IMR-90 (cell line): ENCODE measurements around the gene CAPZA1. TPM values are rescaled to one million over a fixed set of nuclear protein-coding genes. Genes with fewer than 3 reads are reported as not detected.

Source experiments
- ATAC-seq: fragments of 200-7000 bp; cut with Tn5 transposase; 2 replicates; pipeline ENCODE4 v1.9.1; 2020; ENCODE audit warnings: low read depth, mild to moderate bottlenecking, moderate library complexity
- BruUV-seq: library from RNA; stranded (reverse); fragments of 400-500 nt; replicated peaks from 2 replicates; lab custom pipeline; 2021; lab: Mats Ljungman, UMichigan
- CTCF ChIA-PET: fragments of 300-600 bp; formaldehyde crosslinking; extraction: SDS; loops from one replicate; lab custom pipeline; 2021; ENCODE audit warnings: antibody characterized with exemption; lab: Yijun Ruan, JAX
- POLR2A ChIA-PET: fragments of 300-600 bp; sonication (Branson Sonifier 250); formaldehyde crosslinking; loops from one replicate; lab custom pipeline; 2022; ENCODE audit warnings: antibody characterized with exemption; ENCODE audit not compliant: unreplicated experiment; lab: Charles Lee
- DNase-seq: peaks from one replicate; pipeline ENCODE4 v3.0.0; 2013
- H2AFZ ChIP-seq: replicated peaks from 2 replicates; pipeline ENCODE3; 2013; ENCODE audit warnings: low read length, mild to moderate bottlenecking; ENCODE audit not compliant: poor library complexity
- H2AK5ac ChIP-seq: 2 replicates; pipeline ENCODE4 v1.6.1; 2013; ENCODE audit warnings: low read depth, low read length, inconsistent platforms
- H2AK9ac ChIP-seq: replicated peaks from 2 replicates; pipeline ENCODE3; 2013; ENCODE audit warnings: mild to moderate bottlenecking, low read depth, low read length, moderate library complexity; ENCODE audit not compliant: poor library complexity
- H2BK120ac ChIP-seq: 2 replicates; pipeline ENCODE4 v1.6.1; 2013; ENCODE audit warnings: low read depth, low read length, inconsistent platforms
- H2BK15ac ChIP-seq: 3 replicates; pipeline ENCODE4 v1.6.1; 2013; ENCODE audit warnings: low read depth, low read length, inconsistent platforms
- H2BK20ac ChIP-seq: 2 replicates; pipeline ENCODE4 v1.6.1; 2013; ENCODE audit warnings: low read depth, mild to moderate bottlenecking, inconsistent platforms, low read length, moderate library complexity
- H2BK5ac ChIP-seq: 2 replicates; pipeline ENCODE4 v1.6.1; 2013; ENCODE audit warnings: mild to moderate bottlenecking, low read depth, low read length, inconsistent platforms; ENCODE audit not compliant: poor library complexity, severe bottlenecking
- H3K14ac ChIP-seq: replicated peaks from 2 replicates; pipeline ENCODE4 v1.6.1; 2013; ENCODE audit warnings: low read depth, low read length, inconsistent platforms
- H3K18ac ChIP-seq: 2 replicates; pipeline ENCODE4 v1.6.1; 2013; ENCODE audit warnings: low read depth, low read length, control low read depth
- H3K23ac ChIP-seq: 2 replicates; pipeline ENCODE4 v1.6.1; 2013; ENCODE audit warnings: low read depth, low read length, inconsistent platforms
- H3K27ac ChIP-seq: 2 replicates; pipeline ENCODE4 v1.5.1; 2013; ENCODE audit warnings: mild to moderate bottlenecking, control low read depth, low read length; ENCODE audit not compliant: insufficient read depth
- H3K27me3 ChIP-seq: 2 replicates; pipeline ENCODE4 v1.6.1; 2013; ENCODE audit warnings: low read length; ENCODE audit not compliant: control insufficient read depth, insufficient read depth
- H3K36me3 ChIP-seq: 2 replicates; pipeline ENCODE4 v1.6.1; 2013; ENCODE audit warnings: low read length, mixed read lengths; ENCODE audit not compliant: control insufficient read depth, insufficient read depth
- H3K4ac ChIP-seq: 2 replicates; pipeline ENCODE4 v1.6.1; 2013; ENCODE audit warnings: low read depth, low read length, inconsistent platforms
- H3K4me1 ChIP-seq: 2 replicates; pipeline ENCODE4 v1.6.1; 2013; ENCODE audit warnings: low read length, mixed read lengths; ENCODE audit not compliant: control insufficient read depth, insufficient read depth
- H3K4me2 ChIP-seq: 2 replicates; pipeline ENCODE4 v1.6.1; 2013; ENCODE audit warnings: low read depth, mild to moderate bottlenecking, control low read depth, low read length, moderate library complexity
- H3K4me3 ChIP-seq: 2 replicates; pipeline ENCODE4 v1.5.1; 2013; ENCODE audit warnings: low read depth, mild to moderate bottlenecking, control low read depth, low read length, moderate library complexity; ENCODE audit not compliant: insufficient read depth
- H3K56ac ChIP-seq: 2 replicates; pipeline ENCODE4 v1.6.1; 2013; ENCODE audit warnings: low read length, inconsistent platforms; ENCODE audit not compliant: insufficient read depth; ENCODE audit errors: extremely low read depth
- H3K79me1 ChIP-seq, 2 experiments: 2 replicates each; pipeline ENCODE4 v1.6.1; 2013; ENCODE audit warnings: low read length in 2 of 2, inconsistent platforms in 1 of 2, low read depth in 1 of 2
- H3K9ac ChIP-seq: 2 replicates; pipeline ENCODE4 v1.6.1; 2013; ENCODE audit warnings: low read depth, low read length, control low read depth
- H3K9me1 ChIP-seq: 2 replicates; pipeline ENCODE4 v1.6.1; 2013; ENCODE audit warnings: low read length, inconsistent platforms; ENCODE audit not compliant: insufficient read depth
- H3K9me3 ChIP-seq: 2 replicates; pipeline ENCODE4 v1.6.1; 2013; ENCODE audit warnings: low read length; ENCODE audit not compliant: control insufficient read depth, insufficient read depth
- H4K20me1 ChIP-seq: 2 replicates; pipeline ENCODE4 v1.6.1; 2013; ENCODE audit warnings: low read length, inconsistent platforms; ENCODE audit not compliant: insufficient read depth
- H4K5ac ChIP-seq: 2 replicates; pipeline ENCODE4 v1.6.1; 2013; ENCODE audit warnings: mild to moderate bottlenecking, low read depth, low read length, control low read depth
- H4K8ac ChIP-seq, 2 experiments: 2 replicates each; pipeline ENCODE4 v1.6.1; 2013; ENCODE audit warnings: low read depth in 2 of 2, low read length in 2 of 2, control low read depth in 1 of 2, inconsistent platforms in 1 of 2
- H4K91ac ChIP-seq: 2 replicates; pipeline ENCODE4 v1.6.1; 2013; ENCODE audit warnings: low read depth, low read length, inconsistent platforms; ENCODE audit not compliant: insufficient read depth
- BHLHE40 ChIP-seq: fragments of 150-350 bp; IDR thresholded peaks from 2 replicates; pipeline ENCODE4 v1.6.1; 2016; ENCODE audit warnings: mild to moderate bottlenecking, low read depth, low read length
- CEBPB ChIP-seq: IDR thresholded peaks from 2 replicates; pipeline ENCODE4 v1.6.1; 2012; ENCODE audit warnings: low read depth, low read length, improper control_type of control experiment
- CHD1 ChIP-seq: IDR thresholded peaks from 2 replicates; pipeline ENCODE4 v1.6.1; 2012; ENCODE audit warnings: low read depth, low read length, improper control_type of control experiment
- CTCF ChIP-seq: conservative IDR thresholded peaks from 2 replicates; pipeline ENCODE4 v1.5.1; 2012; ENCODE audit warnings: mild to moderate bottlenecking, low read depth, low read length, improper control_type of control experiment
- MAZ ChIP-seq: IDR thresholded peaks from 2 replicates; pipeline ENCODE4 v1.6.1; 2012; ENCODE audit warnings: low read depth, mild to moderate bottlenecking, low read length, improper control_type of control experiment, moderate library complexity, borderline replicate concordance
- MXI1 ChIP-seq: IDR thresholded peaks from 2 replicates; pipeline ENCODE4 v1.6.1; 2012; ENCODE audit warnings: low read depth, mild to moderate bottlenecking, low read length, moderate library complexity, borderline replicate concordance
- NFE2L2 ChIP-seq: fragments of 150-350 bp; IDR thresholded peaks from 2 replicates; pipeline ENCODE4 v1.6.1; 2016; ENCODE audit warnings: low read depth, mild to moderate bottlenecking, low read length
- POLR2A ChIP-seq: IDR thresholded peaks from 2 replicates; pipeline ENCODE4 v1.6.1; 2012; ENCODE audit warnings: mild to moderate bottlenecking, low read depth, low read length
- RAD21 ChIP-seq: IDR thresholded peaks from 2 replicates; pipeline ENCODE4 v1.6.1; 2012; ENCODE audit warnings: low read length, improper control_type of control experiment
- RCOR1 ChIP-seq: IDR thresholded peaks from 2 replicates; pipeline ENCODE4 v1.6.1; 2012; ENCODE audit warnings: mild to moderate bottlenecking, low read length, improper control_type of control experiment; ENCODE audit not compliant: insufficient replicate concordance
- USF2 ChIP-seq: fragments of 150-350 bp; IDR thresholded peaks from 2 replicates; pipeline ENCODE4 v1.6.1; 2017; ENCODE audit warnings: mild to moderate bottlenecking, antibody characterized with exemption, low read length, low read depth
- WGBS, 2 experiments: methylation state at CpG; one replicate each; pipeline versions ENCODE4 v1.1.5 to v1.1.7; 2013; ENCODE audit warnings: missing lambda C conversion rate in 2 of 2; ENCODE audit not compliant: insufficient read length in 1 of 2; ENCODE audit errors: extremely low coverage in 2 of 2; 5-methylcytosine and 5-hydroxymethylcytosine counted together
- dilution Hi-C: fragments of 300-500 bp; cut with HindIII; formaldehyde crosslinking; loops from one replicate; pipeline ENCODE4 v1.14.3; 2018; ENCODE audit warnings: low sequenced_read_pairs; ENCODE audit not compliant: unreplicated experiment
- in situ Hi-C: fragments of 300-500 bp; cut with MboI; formaldehyde crosslinking; loops from 3 replicates; pipeline ENCODE4 v1.14.3; 2019; ENCODE audit warnings: low sequenced_read_pairs, inconsistent platforms, mixed read lengths
- intact Hi-C: fragments of 100-400 bp; cut with micrococcal nuclease; formaldehyde crosslinking; loops from 2 replicates; pipeline ENCODE4 v1.10.0; 2022
- polyA plus RNA-seq, 3 experiments: library from polyadenylated mRNA; depleted of rRNA; stranded (reverse); fragments of >200 nt; gene quantifications; 2 replicates each; pipeline ENCODE4 v1.2.3, GENCODE V29; 2012; ENCODE audit warnings: low replicate concordance in 1 of 3
- total RNA-seq: library from RNA; depleted of rRNA; stranded (reverse); fragments of >200 nt; gene quantifications from 2 replicates; pipeline ENCODE4 v1.2.3, GENCODE V29; 2012
- TF ChIP-seq, protein P1 (sequence below): fragments of 150-350 bp; IDR thresholded peaks from 2 replicates; pipeline ENCODE4 v1.6.1; 2016; ENCODE audit warnings: low read depth, mild to moderate bottlenecking, low read length, moderate library complexity, borderline replicate concordance

CAPZA1 gene
- total and polyA plus RNA-seq, 2 of the 4 experiments (the other 2 are of a cell fraction), result 108 to 262 TPM

DNA sequence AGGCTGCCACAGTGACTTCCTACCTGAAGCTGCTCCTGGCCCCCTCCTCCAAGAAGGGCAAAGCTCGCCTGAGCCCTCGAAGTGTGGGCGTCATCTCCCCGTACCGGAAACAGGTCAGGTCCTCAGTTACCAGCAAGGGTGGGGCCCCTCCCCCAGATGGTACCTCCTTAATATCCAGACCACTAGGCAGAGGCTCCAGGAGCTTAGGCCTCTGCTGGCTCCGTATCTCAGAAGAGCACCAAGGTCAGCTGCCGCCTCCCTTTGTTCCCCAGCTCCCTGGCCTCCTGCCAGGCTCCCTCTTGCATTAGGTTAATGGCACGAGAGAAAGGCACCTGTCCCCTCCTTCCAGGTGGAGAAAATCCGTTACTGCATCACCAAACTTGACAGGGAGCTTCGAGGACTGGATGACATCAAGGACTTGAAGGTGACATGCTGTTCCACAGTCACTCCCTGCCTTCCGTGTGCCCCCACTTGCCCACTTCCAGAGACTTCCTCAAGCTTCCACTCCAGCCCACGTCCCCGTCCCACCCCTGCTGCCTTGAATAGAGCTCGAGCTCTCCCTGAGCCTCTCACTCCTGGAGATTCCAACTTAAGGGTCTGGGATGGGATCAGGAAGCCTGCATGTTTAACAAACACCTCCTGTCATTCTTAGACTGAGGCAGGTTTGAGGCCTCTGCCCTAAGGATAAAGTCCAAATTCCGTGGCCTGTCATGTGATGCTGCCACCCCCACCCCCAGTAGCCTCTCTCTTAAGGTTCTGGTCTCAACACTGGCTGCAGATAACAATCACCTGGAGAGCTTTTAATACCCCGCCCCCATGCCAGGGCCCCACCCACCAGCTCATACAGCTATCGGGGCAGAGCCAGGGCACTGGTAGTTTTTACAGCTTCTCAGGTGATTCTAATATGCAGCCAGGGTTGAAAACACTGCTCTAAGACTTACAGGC lies 79.0 kb downstream of the CAPZA1 start:
- H4K8ac ChIP-seq, result no peak overlapping the region; a peak in 1 of 4 replicates
- intact Hi-C loops, result no loop called here
- H3K14ac ChIP-seq, result no peak overlapping the region
- dilution Hi-C loops, result no loop called here
- peak overlapping the region; percentile 33; the same call in 1 of the 2 replicates for H3K4ac ChIP-seq
- H3K9me1 ChIP-seq, result peaks cover 14% of the 10 kb centered on the region
- H4K5ac ChIP-seq, result no peak overlapping the region
- in situ Hi-C loops, result no loop called here
- peaks cover 76% of the 10 kb centered on the region for H3K36me3 ChIP-seq
- no peaks in the 10 kb centered on the region for H3K9me3 ChIP-seq
- H3K23ac ChIP-seq, result no peak overlapping the region
- H3K56ac ChIP-seq, result no peak overlapping the region
- H3K4me3 ChIP-seq, result no peak overlapping the region
- 60% methylated on average over 1 of the region's 17 CpGs; no CpG with 5 or more reads in 1 of the 2 experiments for WGBS, 2 experiments
- BruUV-seq, result no TSS peak
- no peak overlapping the region for H2BK15ac ChIP-seq
- peaks cover 28% of the 10 kb centered on the region for H4K20me1 ChIP-seq
- DNase-seq (no peak), ATAC-seq (no peak)
- TF ChIP-seq USF2 (no peak), CTCF (no peak), CHD1 (no peak), CEBPB (no peak), NFE2L2 (no peak), POLR2A (no peak), BHLHE40 (no peak), MAZ (no peak), RCOR1 (no peak), RAD21 (no peak), MXI1 (no peak)
- TF ChIP-seq, protein P1, sequence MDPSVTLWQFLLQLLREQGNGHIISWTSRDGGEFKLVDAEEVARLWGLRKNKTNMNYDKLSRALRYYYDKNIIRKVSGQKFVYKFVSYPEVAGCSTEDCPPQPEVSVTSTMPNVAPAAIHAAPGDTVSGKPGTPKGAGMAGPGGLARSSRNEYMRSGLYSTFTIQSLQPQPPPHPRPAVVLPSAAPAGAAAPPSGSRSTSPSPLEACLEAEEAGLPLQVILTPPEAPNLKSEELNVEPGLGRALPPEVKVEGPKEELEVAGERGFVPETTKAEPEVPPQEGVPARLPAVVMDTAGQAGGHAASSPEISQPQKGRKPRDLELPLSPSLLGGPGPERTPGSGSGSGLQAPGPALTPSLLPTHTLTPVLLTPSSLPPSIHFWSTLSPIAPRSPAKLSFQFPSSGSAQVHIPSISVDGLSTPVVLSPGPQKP, result no peak
- H3K79me1 ChIP-seq, result peaks cover 7 to 48% of the 10 kb centered on the region in 2 experiments; a peak in 3 of 4 replicates
- ChIA-PET POLR2A (interaction anchor here (0.5 kb wide), 1 partner anchor 229 kb away, joined by 3 read pairs; no protein-coding TSS in a partner anchor), CTCF (interaction anchor here (0.6 to 0.7 kb wide), 2 partner anchors 88 to 99 kb away, joined by 3 read pairs; no protein-coding TSS in a partner anchor)
- no peak overlapping the region for H3K18ac ChIP-seq
- H2BK20ac ChIP-seq, result no peak overlapping the region
- H2BK5ac ChIP-seq, result no peak overlapping the region
- H3K27ac ChIP-seq, result no peak overlapping the region
- H2AK5ac ChIP-seq, result no peak overlapping the region
- no peak overlapping the region for H3K4me2 ChIP-seq
- H3K27me3 ChIP-seq, result no peaks in the 10 kb centered on the region
- peaks cover 21% of the 10 kb centered on the region for H3K4me1 ChIP-seq
- no peak overlapping the region for H3K9ac ChIP-seq
- no peak overlapping the region for H2BK120ac ChIP-seq
- H4K91ac ChIP-seq, result no peak overlapping the region
- H2AK9ac ChIP-seq, result peak overlapping the region; percentile 60
- no peak overlapping the region for H2AFZ ChIP-seq
